Measurements from ENCODE around the gene PRTFDC1. TPM values are rescaled to one million over a fixed set of nuclear protein-coding genes. Genes with fewer than 3 reads are reported as not detected.

Gene PRTFDC1
- polyA plus RNA-seq, 1 donor (not counting 4 experiments of a cell fraction or from before 2014, with no cell fraction given), result 2.2 TPM

GRCh38 chr10:24886290-24886680 is 66.1 kb downstream of the PRTFDC1 start:
- dilution Hi-C loops (cut with MboI; ENCODE audit: extremely low pct_ligation_motif_present, low sequenced_read_pairs), result no loop called here
- Histone ChIP-seq H3K4me2 (ENCODE audit: control insufficient read depth, extremely low read depth, insufficient read depth, low read depth, low read length) (no peak overlapping the region), H3K4me3 (ENCODE audit: control insufficient read depth in 2 of 3, extremely low read depth in 1 of 3, insufficient read depth in 2 of 3, low read depth in 1 of 3, low read length in 3 of 3) (no peak overlapping the region), H3K27ac (ENCODE audit: control insufficient read depth, insufficient read depth, low read length) (no peak overlapping the region), H3K79me2 (ENCODE audit: control insufficient read depth, insufficient read depth, low read length) (no peaks in the 10 kb centered on the region), H3K9ac (ENCODE audit: control insufficient read depth, extremely low read depth, insufficient read depth, low read length) (no peak overlapping the region), H3K9me3 (ENCODE audit: control insufficient read depth, low read depth, low read length) (no peaks in the 10 kb centered on the region), H2AFZ (ENCODE audit: control insufficient read depth, low read length) (no peak overlapping the region), H3K4me1 (ENCODE audit: control insufficient read depth, extremely low read depth, insufficient read depth, low read length) (peaks cover 28% of the 10 kb centered on the region), H3K9me1 (ENCODE audit: control insufficient read depth, extremely low read depth, insufficient read depth, low read length) (no peaks in the 10 kb centered on the region), H4K20me1 (ENCODE audit: control insufficient read depth, extremely low read depth, insufficient read depth, low read length) (no peaks in the 10 kb centered on the region), H3K27me3 (ENCODE audit: control insufficient read depth, extremely low read depth, insufficient read depth, low read length) (no peaks in the 10 kb centered on the region), H3K36me3 (ENCODE audit: control insufficient read depth in 2 of 2, extremely low read depth in 1 of 2, insufficient read depth in 2 of 2, low read length in 2 of 2) (no peaks in the 10 kb centered on the region)
- DNase-seq (ENCODE audit: low read depth, low spot score) (no peak), FAIRE-seq (no peak)
- no peak for TF ChIP-seq EZH2 (IDR thresholded peaks at IDR 0.05; ENCODE audit: low read length)
- TF ChIP-seq CTCF (optimal IDR thresholded peaks at IDR 0.05 in 1 of 3, IDR thresholded peaks at IDR 0.05 in 1 of 3, conservative IDR thresholded peaks at IDR 0.05 in 1 of 3; ENCODE audit: extremely low read depth in 1 of 3, insufficient read depth in 2 of 3, low read length in 3 of 3), result no peak

- Histone ChIP-seq H3K79me2 (ENCODE audit: control insufficient read depth, insufficient read depth, low read length) (no peaks in the 10 kb centered on the region), H3K4me2 (ENCODE audit: control insufficient read depth, extremely low read depth, insufficient read depth, low read depth, low read length) (no peak overlapping the region), H3K4me1 (ENCODE audit: control insufficient read depth, extremely low read depth, insufficient read depth, low read length) (peaks cover 27% of the 10 kb centered on the region), H4K20me1 (ENCODE audit: control insufficient read depth, extremely low read depth, insufficient read depth, low read length) (no peaks in the 10 kb centered on the region), H2AFZ (ENCODE audit: control insufficient read depth, low read length) (no peak overlapping the region), H3K9ac (ENCODE audit: control insufficient read depth, extremely low read depth, insufficient read depth, low read length) (no peak overlapping the region), H3K27ac (ENCODE audit: control insufficient read depth, insufficient read depth, low read length) (no peak overlapping the region), H3K27me3 (ENCODE audit: control insufficient read depth, extremely low read depth, insufficient read depth, low read length) (no peaks in the 10 kb centered on the region), H3K36me3 (ENCODE audit: control insufficient read depth in 2 of 2, extremely low read depth in 1 of 2, insufficient read depth in 2 of 2, low read length in 2 of 2) (no peaks in the 10 kb centered on the region), H3K9me1 (ENCODE audit: control insufficient read depth, extremely low read depth, insufficient read depth, low read length) (no peaks in the 10 kb centered on the region), H3K9me3 (ENCODE audit: control insufficient read depth, low read depth, low read length) (no peaks in the 10 kb centered on the region), H3K4me3 (ENCODE audit: control insufficient read depth in 2 of 3, extremely low read depth in 1 of 3, insufficient read depth in 2 of 3, low read depth in 1 of 3, low read length in 3 of 3) (no peak overlapping the region)
- DNase-seq (ENCODE audit: low read depth, low spot score) (no peak), FAIRE-seq (no peak)
- no peak for TF ChIP-seq EZH2 (IDR thresholded peaks at IDR 0.05; ENCODE audit: low read length)
- no peak for TF ChIP-seq CTCF (optimal IDR thresholded peaks at IDR 0.05 in 1 of 3, IDR thresholded peaks at IDR 0.05 in 1 of 3, conservative IDR thresholded peaks at IDR 0.05 in 1 of 3; ENCODE audit: extremely low read depth in 1 of 3, insufficient read depth in 2 of 3, low read length in 3 of 3)
- dilution Hi-C loops (cut with MboI; ENCODE audit: extremely low pct_ligation_motif_present, low sequenced_read_pairs), result no loop called here
These were observed 66.7 kb downstream of the PRTFDC1 start for GRCh38 chr10:24885551-24886289.
